ENCODE data around the gene EPHX1.
"Not testable (repeated sequence)": the region's sequence is repeated elsewhere in the genome, so short reads cannot be mapped to it uniquely, and the experiment has no call there.

The EPHX1 gene

GRCh38 chr1:225809842-225810578 lies at the start of gene EPHX1:
EPHX1 (plus strand) TSS chr1:225810124; CDS start chr1:225828730, 18,606 bp downstream.
- peak; percentile 65 for DNase-seq

GRCh38 chr1:225760531-225760930 lies 49.4 kb upstream of the EPHX1 start:
- no peak for DNase-seq

- not testable (repeated sequence) for DNase-seq
Observed at GRCh38 chr1:225761395-225761794, 48.5 kb upstream of the EPHX1 start.

GRCh38 chr1:225762002-225762441 lies 47.9 kb upstream of the EPHX1 start:
- no peak for DNase-seq

GRCh38 chr1:225762444-225762843 lies 47.5 kb upstream of the EPHX1 start:
- no peak for DNase-seq

- DNase-seq = no peak
Observed at GRCh38 chr1:225763716-225764548, 46.0 kb upstream of the EPHX1 start.

GRCh38 chr1:225765982-225766674 lies 43.8 kb upstream of the EPHX1 start:
- DNase-seq = no peak

- peak; percentile 90 for DNase-seq
Observed at GRCh38 chr1:225766967-225767633, 42.8 kb upstream of the EPHX1 start.

- peak; percentile 88 for DNase-seq
Observed at GRCh38 chr1:225767634-225768540, 42.0 kb upstream of the EPHX1 start.

- no peak for DNase-seq
Observed at GRCh38 chr1:225768662-225769426, 41.1 kb upstream of the EPHX1 start.

- no peak for DNase-seq
Observed at GRCh38 chr1:225769687-225770086, 40.2 kb upstream of the EPHX1 start.

- DNase-seq = no peak
Observed at GRCh38 chr1:225770561-225771248, 39.2 kb upstream of the EPHX1 start.

GRCh38 chr1:225771661-225772322 lies 38.1 kb upstream of the EPHX1 start:
- no peak for DNase-seq

- peak; percentile 92 for DNase-seq
Observed at GRCh38 chr1:225772323-225772768, 37.6 kb upstream of the EPHX1 start.

GRCh38 chr1:225772848-225773247 lies 37.1 kb upstream of the EPHX1 start:
- no peak for DNase-seq

GRCh38 chr1:225774281-225775147 lies 35.4 kb upstream of the EPHX1 start:
- DNase-seq = no peak

GRCh38 chr1:225776294-225776693 lies 33.6 kb upstream of the EPHX1 start:
- no peak for DNase-seq

- no peak for DNase-seq
Observed at GRCh38 chr1:225777058-225777582, 32.8 kb upstream of the EPHX1 start.

Measured in NCI-H1694 (cell line).